Duodenal mucosa (tissue), 2 donors: ENCODE measurements around the gene ITIH4.

Experiments used
- H3K27ac ChIP-seq: one replicate; pipeline ENCODE4 v1.7.0; 2013; ENCODE audit warnings: low read depth, low read length
- H3K27me3 ChIP-seq, 2 donors: one replicate each; pipeline ENCODE4 v1.7.0; 2013; ENCODE audit warnings: low read length in 2 of 2, control low read depth in 1 of 2; ENCODE audit not compliant: insufficient read depth in 2 of 2, control insufficient read depth in 1 of 2
- H3K36me3 ChIP-seq, 2 donors: one replicate each; pipeline ENCODE4 v1.7.0; 2013; ENCODE audit warnings: low read length in 2 of 2, control low read depth in 1 of 2; ENCODE audit not compliant: insufficient read depth in 2 of 2, control insufficient read depth in 1 of 2
- H3K4me1 ChIP-seq, 2 donors: one replicate each; pipeline ENCODE4 v1.7.0; 2013; ENCODE audit warnings: low read length in 2 of 2, control low read depth in 1 of 2; ENCODE audit not compliant: insufficient read depth in 2 of 2, control insufficient read depth in 1 of 2
- H3K4me3 ChIP-seq, 2 donors: one replicate each; pipeline ENCODE4 v1.7.0; 2013; ENCODE audit warnings: low read length in 2 of 2, low read depth in 1 of 2
- H3K9ac ChIP-seq, 2 donors: one replicate each; pipeline ENCODE4 v1.7.0; 2013; ENCODE audit warnings: low read length in 2 of 2, low read depth in 1 of 2
- H3K9me3 ChIP-seq, 2 donors: one replicate each; pipeline ENCODE4 v1.7.0; 2013; ENCODE audit warnings: low read length in 2 of 2, control low read depth in 1 of 2; ENCODE audit not compliant: control insufficient read depth in 1 of 2

ITIH4 gene

DNA sequence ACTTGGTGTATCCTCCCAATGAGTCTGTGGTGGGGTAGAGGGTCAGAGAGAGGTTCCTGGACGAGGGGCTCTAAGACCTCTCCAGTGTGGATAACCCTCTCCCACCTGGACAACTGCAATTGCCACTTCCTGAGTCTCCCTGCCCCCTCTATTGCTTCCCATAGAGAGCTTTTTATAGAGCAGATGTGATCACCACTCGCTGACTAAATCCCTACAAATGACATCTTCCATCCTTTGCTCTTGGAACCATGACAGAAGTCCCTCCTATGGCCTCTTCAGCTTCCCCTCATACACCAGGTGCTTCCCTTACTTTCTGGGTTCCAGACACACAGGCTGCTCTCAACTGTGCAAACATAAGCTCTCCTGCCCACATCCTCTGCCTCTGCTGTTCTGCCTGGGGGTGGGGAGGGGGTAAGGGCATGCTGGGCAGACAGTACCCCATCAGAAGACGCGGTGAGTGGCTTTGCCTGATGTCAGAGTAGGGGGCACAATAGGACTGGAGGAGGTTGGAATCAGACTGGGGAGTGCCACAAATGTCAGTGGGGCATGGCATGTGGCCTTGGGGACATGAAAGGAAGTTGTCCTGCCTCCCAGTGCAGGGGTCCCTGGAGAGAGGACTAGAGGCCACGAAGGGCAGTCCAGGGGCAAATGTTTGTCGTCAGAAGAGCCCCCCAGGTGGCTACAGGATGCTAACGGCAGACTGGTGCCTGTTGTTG, 20.7 kb downstream of the ITIH4 start:
- H3K27ac ChIP-seq: no peak overlapping the region
- no peak overlapping the region for H3K4me3 ChIP-seq
- H3K36me3 ChIP-seq: no peaks in the 10 kb centered on the region
- no peaks in the 10 kb centered on the region for H3K9me3 ChIP-seq
- H3K4me1 ChIP-seq: no peaks in the 10 kb centered on the region
- H3K9ac ChIP-seq: no peak overlapping the region
- no peaks in the 10 kb centered on the region for H3K27me3 ChIP-seq

DNA sequence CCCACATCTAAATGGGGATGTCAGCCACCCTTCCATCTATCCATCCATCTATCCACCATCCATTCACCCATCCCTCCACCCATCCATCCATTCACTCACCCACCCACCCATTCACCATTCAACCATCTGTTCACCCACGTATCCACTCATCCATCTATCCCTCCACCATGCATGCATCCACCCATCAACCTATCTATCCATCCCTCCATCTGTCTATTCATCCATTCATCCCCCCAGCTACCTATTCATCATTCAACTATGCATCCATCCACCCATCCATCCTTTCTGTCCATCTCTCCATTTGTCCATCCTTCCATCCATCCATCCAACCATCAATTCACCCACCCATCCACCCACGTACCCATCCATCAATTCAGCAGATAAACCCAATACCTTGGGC, 21.3 kb downstream of the ITIH4 start:
- Histone ChIP-seq H3K36me3 (no peaks in the 10 kb centered on the region), H3K27me3 (no peaks in the 10 kb centered on the region), H3K27ac (no peak overlapping the region), H3K9me3 (no peaks in the 10 kb centered on the region), H3K4me3 (no peak overlapping the region), H3K4me1 (no peaks in the 10 kb centered on the region), H3K9ac (no peak overlapping the region)

DNA sequence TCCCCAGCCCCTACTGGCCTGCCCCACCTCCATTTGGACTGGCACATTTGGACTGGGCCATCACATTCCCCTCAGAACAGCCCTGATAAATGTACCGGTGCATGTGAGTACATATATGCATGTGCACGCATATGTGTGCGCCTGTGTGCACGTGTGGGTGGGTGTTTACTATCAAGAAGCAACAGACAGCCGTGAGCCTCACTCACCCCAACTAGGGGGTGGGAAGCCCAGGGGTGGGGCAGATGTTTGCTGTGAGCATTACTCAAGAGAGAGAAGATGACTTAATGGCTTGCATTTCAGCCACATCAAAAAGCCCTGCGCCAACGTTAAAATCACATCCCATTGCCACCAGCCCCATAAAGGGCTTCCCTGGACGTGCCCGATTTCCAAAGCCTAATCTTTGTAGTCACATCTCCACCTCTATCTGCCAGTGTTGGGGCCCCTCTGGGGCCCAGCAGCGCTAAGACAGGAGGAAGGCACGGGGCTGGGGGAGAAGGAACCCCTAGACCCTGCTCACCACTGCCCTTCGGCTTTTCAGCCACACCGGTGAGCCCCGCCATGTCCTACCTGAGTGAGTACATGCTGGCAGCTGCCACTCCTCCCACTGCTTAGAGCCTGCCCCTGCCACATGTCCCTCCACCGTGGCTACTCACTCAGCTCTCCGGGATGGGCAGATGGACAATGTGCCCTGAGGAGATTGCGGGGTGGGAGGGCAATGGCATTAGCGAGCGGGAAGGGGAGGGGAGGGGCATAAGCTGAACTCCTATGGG, 25.0 kb downstream of the ITIH4 start:
- Histone ChIP-seq H3K9ac (no peak overlapping the region), H3K4me3 (no peak overlapping the region), H3K36me3 (no peaks in the 10 kb centered on the region), H3K9me3 (no peaks in the 10 kb centered on the region), H3K27me3 (no peaks in the 10 kb centered on the region), H3K27ac (no peak overlapping the region), H3K4me1 (no peaks in the 10 kb centered on the region)

DNA sequence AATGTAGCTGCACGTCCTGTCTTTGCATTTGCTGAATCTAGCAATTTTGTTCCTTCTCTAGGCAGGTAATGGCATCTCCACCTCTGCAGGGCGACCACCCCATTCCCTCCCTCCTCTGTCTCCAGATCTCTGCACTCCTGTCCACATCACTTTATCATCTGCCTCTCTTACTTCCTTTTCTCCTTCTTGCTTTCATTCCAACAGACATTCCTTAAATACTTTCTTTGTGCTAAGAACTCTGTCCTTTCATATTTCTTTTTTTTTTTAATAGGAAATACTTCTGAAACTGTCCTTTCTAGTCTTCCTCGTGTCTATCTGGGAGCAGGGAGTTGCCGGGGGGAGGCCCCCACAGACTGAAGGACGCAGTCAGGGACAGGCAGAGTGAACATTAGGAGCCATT, 28.6 kb downstream of the ITIH4 start:
- Histone ChIP-seq H3K27ac (no peak overlapping the region), H3K4me3 (no peak overlapping the region), H3K27me3 (no peaks in the 10 kb centered on the region), H3K9me3 (no peaks in the 10 kb centered on the region), H3K9ac (no peak overlapping the region), H3K36me3 (no peaks in the 10 kb centered on the region), H3K4me1 (no peaks in the 10 kb centered on the region)

DNA sequence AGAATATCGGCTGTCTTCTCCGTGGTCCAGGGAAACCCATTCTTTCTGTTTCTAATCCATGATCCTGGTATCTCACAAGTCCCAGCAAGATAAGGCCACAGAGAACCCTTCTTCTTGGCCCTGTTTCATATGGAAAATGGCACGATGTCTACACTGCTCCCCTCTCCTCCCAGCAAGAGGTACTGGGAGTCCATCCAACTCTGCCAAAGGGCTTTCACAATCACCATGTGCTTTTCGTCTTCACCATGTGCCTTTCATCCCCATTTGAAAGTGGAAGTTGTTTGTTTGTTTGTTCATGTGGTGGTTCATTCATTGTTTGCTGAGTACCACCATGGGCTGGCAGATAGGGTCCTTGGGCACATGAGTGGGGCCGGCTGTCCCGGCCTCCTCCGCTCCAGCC, 30.4 kb downstream of the ITIH4 start:
- H3K4me1 ChIP-seq: no peaks in the 10 kb centered on the region
- H3K9ac ChIP-seq: no peak overlapping the region
- no peak overlapping the region for H3K4me3 ChIP-seq
- no peaks in the 10 kb centered on the region for H3K27me3 ChIP-seq
- no peaks in the 10 kb centered on the region for H3K9me3 ChIP-seq
- H3K36me3 ChIP-seq: no peaks in the 10 kb centered on the region
- no peak overlapping the region for H3K27ac ChIP-seq

DNA sequence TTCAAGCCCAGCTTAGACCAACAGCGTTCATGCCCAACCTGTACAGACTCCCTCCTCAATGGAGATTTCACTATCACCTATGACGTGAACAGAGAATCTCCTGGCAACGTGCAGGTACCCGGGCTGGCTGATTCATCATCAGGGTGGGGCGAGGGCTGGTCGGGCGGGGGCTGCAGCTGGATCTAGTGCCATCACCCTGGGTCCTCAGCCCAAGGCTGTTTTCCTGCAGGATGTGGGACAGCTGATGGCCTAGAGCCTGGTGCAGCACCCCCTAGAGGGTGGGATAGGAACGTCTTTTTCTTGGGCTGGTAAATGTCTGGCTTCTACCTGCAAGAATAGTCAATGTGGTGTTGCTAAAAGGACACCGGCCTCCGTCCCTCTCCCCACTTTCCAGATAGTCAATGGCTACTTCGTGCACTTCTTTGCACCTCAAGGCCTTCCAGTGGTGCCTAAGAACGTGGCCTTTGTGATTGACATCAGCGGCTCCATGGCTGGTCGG, 31.4 kb downstream of the ITIH4 start:
- Histone ChIP-seq H3K4me1 (no peaks in the 10 kb centered on the region), H3K4me3 (no peak overlapping the region), H3K27me3 (no peaks in the 10 kb centered on the region), H3K9me3 (no peaks in the 10 kb centered on the region), H3K9ac (no peak overlapping the region), H3K27ac (no peak overlapping the region), H3K36me3 (no peaks in the 10 kb centered on the region)

DNA sequence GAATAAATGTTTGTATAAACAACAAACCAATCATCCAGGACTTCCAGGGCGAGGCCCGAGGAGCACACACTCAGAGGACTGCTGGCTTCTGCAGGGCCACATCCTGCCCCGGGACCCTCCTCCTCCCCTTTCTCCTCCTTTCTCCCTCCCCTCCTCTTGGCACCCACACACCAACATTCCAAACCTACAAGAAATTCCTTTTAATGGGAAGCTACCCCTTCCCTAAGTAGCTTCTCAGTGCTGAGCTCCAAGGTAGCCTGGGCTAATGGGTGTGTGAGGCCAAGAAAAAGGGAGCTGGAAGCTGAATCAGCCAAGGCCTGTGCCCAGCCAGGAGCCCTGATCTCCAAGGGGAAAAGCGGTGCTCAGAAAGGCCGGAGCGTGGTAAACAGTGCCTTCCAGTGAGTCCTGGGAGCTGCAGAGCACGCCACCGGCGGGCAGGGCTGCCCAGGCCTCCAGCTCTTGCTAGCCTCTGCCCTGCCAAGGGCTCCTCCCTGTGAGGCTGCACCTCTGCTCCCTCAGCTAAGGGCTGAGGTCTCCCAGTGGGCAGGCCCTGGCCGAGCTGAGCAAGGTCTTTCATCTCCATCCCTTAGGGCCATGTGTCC, 32.0 kb downstream of the ITIH4 start:
- Histone ChIP-seq H3K27ac (no peak overlapping the region), H3K27me3 (no peaks in the 10 kb centered on the region), H3K4me3 (no peak overlapping the region), H3K9me3 (no peaks in the 10 kb centered on the region), H3K9ac (no peak overlapping the region), H3K36me3 (no peaks in the 10 kb centered on the region), H3K4me1 (no peaks in the 10 kb centered on the region)

DNA sequence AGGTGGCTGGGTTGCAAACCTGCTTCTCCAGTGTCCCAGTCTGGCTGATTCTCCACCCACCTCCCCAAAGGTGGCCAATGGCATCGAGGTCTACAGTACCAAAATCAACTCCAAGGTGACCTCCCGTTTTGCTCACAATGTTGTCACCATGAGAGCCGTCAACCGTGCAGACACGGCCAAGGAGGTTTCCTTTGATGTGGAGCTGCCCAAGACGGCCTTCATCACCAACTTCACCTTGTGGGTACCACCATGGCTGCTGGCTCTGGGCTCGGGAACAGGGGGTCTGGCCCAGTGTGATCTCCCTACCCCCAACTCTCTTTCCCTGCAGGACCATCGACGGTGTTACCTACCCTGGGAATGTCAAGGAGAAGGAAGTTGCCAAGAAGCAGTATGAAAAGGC, 34.1 kb downstream of the ITIH4 start:
- Histone ChIP-seq H3K9ac (no peak overlapping the region), H3K36me3 (no peaks in the 10 kb centered on the region), H3K4me3 (no peak overlapping the region), H3K27ac (no peak overlapping the region), H3K27me3 (no peaks in the 10 kb centered on the region), H3K4me1 (no peaks in the 10 kb centered on the region), H3K9me3 (no peaks in the 10 kb centered on the region)

DNA sequence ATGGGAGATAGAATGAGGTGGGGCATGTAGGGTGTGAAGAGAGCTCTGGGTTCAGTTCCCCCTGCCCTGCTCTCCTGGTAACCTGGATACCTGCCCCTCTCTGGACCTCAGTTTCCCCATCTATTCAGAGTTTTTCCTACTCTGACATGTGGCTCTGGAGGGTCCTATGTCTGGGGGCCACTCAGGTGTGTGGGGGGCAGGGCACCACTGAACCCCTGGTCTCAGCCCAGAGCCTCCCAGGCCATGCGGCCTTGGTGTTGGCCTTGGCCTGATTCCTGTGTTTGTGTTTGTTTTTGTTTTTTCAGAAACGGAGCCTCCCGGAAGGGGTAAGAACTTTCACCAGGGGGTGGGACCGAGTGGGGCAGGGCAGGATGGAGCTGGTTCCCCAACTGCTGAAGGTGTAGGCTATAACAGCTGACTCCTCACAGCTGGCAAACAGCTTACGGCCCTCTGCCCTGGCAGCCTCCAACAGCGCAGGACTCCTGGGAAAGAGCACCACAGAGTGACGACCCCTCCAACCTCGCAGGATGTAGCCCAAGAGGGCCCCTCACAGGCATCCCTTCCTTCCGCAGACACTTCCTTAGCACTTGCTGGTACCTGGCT, 35.1 kb downstream of the ITIH4 start:
- Histone ChIP-seq H3K9ac (no peak overlapping the region), H3K27me3 (no peaks in the 10 kb centered on the region), H3K36me3 (no peaks in the 10 kb centered on the region), H3K4me1 (no peaks in the 10 kb centered on the region), H3K9me3 (no peaks in the 10 kb centered on the region), H3K27ac (no peak overlapping the region), H3K4me3 (no peak overlapping the region)

DNA sequence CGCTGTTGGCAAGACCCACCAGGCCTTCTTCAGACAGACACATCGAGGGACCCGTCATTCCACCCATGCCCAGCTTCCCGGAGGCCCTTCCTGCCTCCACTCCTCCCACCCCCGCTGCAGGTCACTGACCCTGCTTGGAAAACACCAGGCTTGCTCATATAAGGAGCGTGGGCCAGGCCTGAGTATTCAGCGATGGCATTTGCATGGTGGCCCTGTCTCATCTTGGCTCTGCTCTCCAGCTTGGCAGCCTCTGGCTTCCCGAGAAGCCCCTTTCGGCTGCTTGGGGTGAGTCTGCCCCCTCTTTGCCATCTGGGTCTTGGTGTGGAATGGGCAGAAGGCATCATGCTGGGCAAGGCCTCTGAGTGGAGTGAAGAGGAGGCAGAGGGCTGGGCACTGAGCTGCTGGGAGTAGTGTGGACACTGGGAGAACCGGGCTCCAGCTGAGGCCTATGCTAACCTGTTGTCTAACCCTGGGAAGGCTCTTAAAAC, 35.8 kb downstream of the ITIH4 start, which contains the start of gene ITIH3:
TSS of gene ITIH3 (plus strand) at position 185 of the 488 bp plus-strand sequence. CDS start at position 193, 8 bp downstream.
- no peaks in the 10 kb centered on the region for H3K4me1 ChIP-seq
- no peaks in the 10 kb centered on the region for H3K27me3 ChIP-seq
- no peak within 1 kb of the TSS for H3K4me3 ChIP-seq
- no peaks in the 10 kb centered on the region for H3K9me3 ChIP-seq
- no peaks in the 10 kb centered on the region for H3K36me3 ChIP-seq
- no peak within 1 kb of the TSS for H3K9ac ChIP-seq
- no peak within 1 kb of the TSS for H3K27ac ChIP-seq
